Measurements from ENCODE around the gene HOXA10. TPM values are rescaled to one million over a fixed set of nuclear protein-coding genes. Genes with fewer than 3 reads are reported as not detected.

HOXA10 gene
- total RNA-seq, 1 donor from 2014 or later = 4.9 TPM

- DNase-seq (ENCODE audit: extremely low spot score, unreplicated experiment) = peak; percentile 69
- TF ChIP-seq, protein P1, sequence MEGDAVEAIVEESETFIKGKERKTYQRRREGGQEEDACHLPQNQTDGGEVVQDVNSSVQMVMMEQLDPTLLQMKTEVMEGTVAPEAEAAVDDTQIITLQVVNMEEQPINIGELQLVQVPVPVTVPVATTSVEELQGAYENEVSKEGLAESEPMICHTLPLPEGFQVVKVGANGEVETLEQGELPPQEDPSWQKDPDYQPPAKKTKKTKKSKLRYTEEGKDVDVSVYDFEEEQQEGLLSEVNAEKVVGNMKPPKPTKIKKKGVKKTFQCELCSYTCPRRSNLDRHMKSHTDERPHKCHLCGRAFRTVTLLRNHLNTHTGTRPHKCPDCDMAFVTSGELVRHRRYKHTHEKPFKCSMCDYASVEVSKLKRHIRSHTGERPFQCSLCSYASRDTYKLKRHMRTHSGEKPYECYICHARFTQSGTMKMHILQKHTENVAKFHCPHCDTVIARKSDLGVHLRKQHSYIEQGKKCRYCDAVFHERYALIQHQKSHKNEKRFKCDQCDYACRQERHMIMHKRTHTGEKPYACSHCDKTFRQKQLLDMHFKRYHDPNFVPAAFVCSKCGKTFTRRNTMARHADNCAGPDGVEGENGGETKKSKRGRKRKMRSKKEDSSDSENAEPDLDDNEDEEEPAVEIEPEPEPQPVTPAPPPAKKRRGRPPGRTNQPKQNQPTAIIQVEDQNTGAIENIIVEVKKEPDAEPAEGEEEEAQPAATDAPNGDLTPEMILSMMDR (conservative IDR thresholded peaks at IDR 0.05) = no peak
Measured at GRCh38 chr7:27123477-27124053, 50.6 kb downstream of the HOXA10 start.

DNA sequence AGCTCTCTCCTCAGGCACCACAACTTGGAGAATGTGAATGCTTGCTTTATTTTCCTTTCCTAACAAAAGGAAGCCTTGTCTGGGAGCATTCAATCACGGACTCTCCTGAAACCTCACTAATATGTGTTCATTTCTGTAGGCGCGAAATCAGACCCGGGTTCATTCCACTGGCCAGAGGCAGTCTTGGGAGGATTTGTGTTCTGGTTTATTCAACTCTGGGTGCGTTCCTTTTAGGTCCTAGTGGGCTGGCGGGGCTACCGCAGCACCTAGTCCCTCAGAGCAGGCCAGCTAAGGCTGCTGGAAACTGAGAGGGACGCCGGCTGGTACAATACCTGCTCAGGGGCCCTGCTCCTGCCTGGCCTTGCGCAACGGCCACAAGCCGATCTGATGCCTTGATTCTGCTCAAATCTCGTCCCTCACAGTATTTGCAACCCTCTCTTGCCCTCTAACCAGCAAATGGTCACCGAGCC, 51.1 kb downstream of the HOXA10 start:
- DNase-seq (ENCODE audit: extremely low spot score, unreplicated experiment) = no peak
- Mint-ChIP-seq H3K27ac (peak overlapping the region; percentile 99), H3K9me3 (no peaks in the 10 kb centered on the region), H3K4me3 (peak overlapping the region; percentile 91), H3K36me3 (peaks cover 44% of the 10 kb centered on the region), H3K4me1 (ENCODE audit: unreplicated experiment) (peaks cover 68% of the 10 kb centered on the region), H3K27me3 (peaks cover 36% of the 10 kb centered on the region)
- TF ChIP-seq, protein P1 (conservative IDR thresholded peaks at IDR 0.05) = no peak

More at GRCh38 chr7:27123477-27124053, 50.6 kb downstream of the HOXA10 start:
- Mint-ChIP-seq H3K4me1 (ENCODE audit: unreplicated experiment) (peaks cover 70% of the 10 kb centered on the region), H3K27ac (peak overlapping the region; percentile 99), H3K27me3 (peaks cover 38% of the 10 kb centered on the region), H3K36me3 (peaks cover 44% of the 10 kb centered on the region), H3K9me3 (no peaks in the 10 kb centered on the region), H3K4me3 (peak overlapping the region; percentile 91)

GRCh38 chr7:27122077-27122910, 51.8 kb downstream of the HOXA10 start:
- TF ChIP-seq, protein P1 (conservative IDR thresholded peaks at IDR 0.05) = no peak
- H3K36me3 Mint-ChIP-seq = peaks cover 45% of the 10 kb centered on the region
- H3K27me3 Mint-ChIP-seq = peaks cover 38% of the 10 kb centered on the region
- no peak for DNase-seq (ENCODE audit: extremely low spot score, unreplicated experiment)
- H3K4me1 Mint-ChIP-seq (ENCODE audit: unreplicated experiment) = peaks cover 61% of the 10 kb centered on the region
- peak overlapping the region; percentile 91 for H3K4me3 Mint-ChIP-seq
- H3K27ac Mint-ChIP-seq = peak overlapping the region; percentile 99
- H3K9me3 Mint-ChIP-seq = no peaks in the 10 kb centered on the region

- peaks cover 46% of the 10 kb centered on the region for H3K36me3 Mint-ChIP-seq
- H3K9me3 Mint-ChIP-seq = no peaks in the 10 kb centered on the region
- no peak for DNase-seq (ENCODE audit: extremely low spot score, unreplicated experiment)
- peak overlapping the region; percentile 99 for H3K27ac Mint-ChIP-seq
- TF ChIP-seq, protein P1 (conservative IDR thresholded peaks at IDR 0.05) = no peak
- H3K27me3 Mint-ChIP-seq = peaks cover 38% of the 10 kb centered on the region
- peaks cover 54% of the 10 kb centered on the region for H3K4me1 Mint-ChIP-seq (ENCODE audit: unreplicated experiment)
- peak overlapping the region; percentile 91 for H3K4me3 Mint-ChIP-seq
Measured at GRCh38 chr7:27121684-27122076, 52.4 kb downstream of the HOXA10 start.

Small RNA genes within 50 kb of the gene (microRNA-seq; reads per million reads assigned to microRNA genes)
- 68.6 reads per million, percentile 59 among the genes with 10 or more reads in this experiment for gene MIR196B

Other genes starting within 250 kb of the HOXA10 start
- 9.5 and 22.0 TPM in 2 replicates for gene HOXA1, start 78.3 kb downstream of the HOXA10 start, total RNA-seq (ENCODE audit: low replicate concordance)
- gene HOXA2, start 71.6 kb downstream of the HOXA10 start, total RNA-seq (ENCODE audit: low replicate concordance) = 7.7 and 26.8 TPM in 2 replicates
- 28.5 and 37.6 TPM in 2 replicates for gene HOXA4, start 43.6 kb downstream of the HOXA10 start, total RNA-seq (ENCODE audit: low replicate concordance)
- 55.0 and 77.7 TPM in 2 replicates for gene HOXA5, start 30.6 kb downstream of the HOXA10 start, total RNA-seq (ENCODE audit: low replicate concordance)
- 4.2 and 10.9 TPM in 2 replicates for gene HOXA6, start 26.5 kb downstream of the HOXA10 start, total RNA-seq (ENCODE audit: low replicate concordance)
- 40.5 and 92.8 TPM in 2 replicates for gene HOXA3, start 21.7 kb downstream of the HOXA10 start, total RNA-seq (ENCODE audit: low replicate concordance)
- 3.2 and 6.2 TPM in 2 replicates for gene HOXA7, start 17.6 kb downstream of the HOXA10 start, total RNA-seq (ENCODE audit: low replicate concordance)
- 0.67 and 4.1 TPM in 2 replicates for gene HOXA9, start 8.8 kb downstream of the HOXA10 start, total RNA-seq (ENCODE audit: low replicate concordance)
- gene HOXA11, start 10.9 kb upstream of the HOXA10 start, total RNA-seq (ENCODE audit: low replicate concordance) = 1.2 TPM in 1 of 2 replicates, not detected in the other
- gene HOXA13, start 25.8 kb upstream of the HOXA10 start, total RNA-seq (ENCODE audit: low replicate concordance) = 0.75 and 1.5 TPM in 2 replicates
- gene EVX1, start 68.5 kb upstream of the HOXA10 start, total RNA-seq (ENCODE audit: low replicate concordance) = 0.41 and 0.71 TPM in 2 replicates

All from type B pancreatic cell (in vitro differentiated cells).